Esophagus squamous epithelium (tissue), 4 donors: ENCODE results near the gene PDZK1IP1.

Source experiments
- CTCF ChIP-seq, 6 experiments: fragments of 450-650 bp in 4 of 6; fragments of 200-600 bp in 2 of 6; sonication (generic) in 2 of 6; IDR thresholded peaks; one replicate each; pipeline ENCODE4 v1.5.1; 2016 to 2019; ENCODE audit warnings: antibody characterized with exemption in 6 of 6, mild to moderate bottlenecking in 4 of 6, moderate library complexity in 4 of 6
- POLR2A ChIP-seq, 4 donors: fragments of 450-650 bp; IDR thresholded peaks; one replicate each; pipeline ENCODE4 v1.6.1; 2017; ENCODE audit warnings: antibody characterized with exemption in 4 of 4, mild to moderate bottlenecking in 4 of 4, moderate library complexity in 3 of 4

GRCh38 chr1:47224676-47225399, 35.0 kb upstream of the PDZK1IP1 start:
- TF ChIP-seq POLR2A (IDR thresholded peaks at IDR 0.05) (no peak), CTCF (IDR thresholded peaks at IDR 0.05) (no peak)
